ACC112 (cell line): ENCODE data around the gene LIMS2.

Experiments used
- H2AFZ ChIP-seq: fragments of 200-600 bp; sonication (generic); one replicate; pipeline ENCODE4 v1.6.0; 2017; ENCODE audit warnings: antibody characterized with exemption, low read length; ENCODE audit not compliant: unreplicated experiment
- H3K27ac ChIP-seq: fragments of 200-600 bp; sonication (generic); 2 replicates; pipeline ENCODE4 v1.5.1; 2014; ENCODE audit warnings: low read depth, mild to moderate bottlenecking, antibody characterized with exemption, low read length, moderate library complexity
- H3K27me3 ChIP-seq: fragments of 200-600 bp; sonication (generic); 2 replicates; pipeline ENCODE4 v1.6.1; 2014; ENCODE audit warnings: mild to moderate bottlenecking, antibody characterized with exemption, low read length, moderate library complexity, mixed read lengths; ENCODE audit not compliant: insufficient read depth
- H3K36me3 ChIP-seq: fragments of 200-600 bp; sonication (generic); 2 replicates; pipeline ENCODE4 v1.6.1; 2016; ENCODE audit warnings: mild to moderate bottlenecking, antibody characterized with exemption, low read length, moderate library complexity, mixed read lengths; ENCODE audit not compliant: insufficient read depth
- H3K4me1 ChIP-seq: fragments of 200-600 bp; sonication (generic); one replicate; pipeline ENCODE4 v1.6.1; 2016; ENCODE audit warnings: low read length, mixed read lengths; ENCODE audit not compliant: insufficient read depth, unreplicated experiment, control insufficient read depth
- H3K4me3 ChIP-seq: fragments of 200-600 bp; sonication (generic); 2 replicates; pipeline ENCODE4 v1.5.1; 2014; ENCODE audit warnings: mild to moderate bottlenecking, low read depth, low read length
- H3K79me2 ChIP-seq: fragments of 200-600 bp; sonication (generic); one replicate; pipeline ENCODE4 v1.6.0; 2016; ENCODE audit warnings: low read length; ENCODE audit not compliant: control insufficient read depth, unreplicated experiment, insufficient read depth

Gene LIMS2

DNA sequence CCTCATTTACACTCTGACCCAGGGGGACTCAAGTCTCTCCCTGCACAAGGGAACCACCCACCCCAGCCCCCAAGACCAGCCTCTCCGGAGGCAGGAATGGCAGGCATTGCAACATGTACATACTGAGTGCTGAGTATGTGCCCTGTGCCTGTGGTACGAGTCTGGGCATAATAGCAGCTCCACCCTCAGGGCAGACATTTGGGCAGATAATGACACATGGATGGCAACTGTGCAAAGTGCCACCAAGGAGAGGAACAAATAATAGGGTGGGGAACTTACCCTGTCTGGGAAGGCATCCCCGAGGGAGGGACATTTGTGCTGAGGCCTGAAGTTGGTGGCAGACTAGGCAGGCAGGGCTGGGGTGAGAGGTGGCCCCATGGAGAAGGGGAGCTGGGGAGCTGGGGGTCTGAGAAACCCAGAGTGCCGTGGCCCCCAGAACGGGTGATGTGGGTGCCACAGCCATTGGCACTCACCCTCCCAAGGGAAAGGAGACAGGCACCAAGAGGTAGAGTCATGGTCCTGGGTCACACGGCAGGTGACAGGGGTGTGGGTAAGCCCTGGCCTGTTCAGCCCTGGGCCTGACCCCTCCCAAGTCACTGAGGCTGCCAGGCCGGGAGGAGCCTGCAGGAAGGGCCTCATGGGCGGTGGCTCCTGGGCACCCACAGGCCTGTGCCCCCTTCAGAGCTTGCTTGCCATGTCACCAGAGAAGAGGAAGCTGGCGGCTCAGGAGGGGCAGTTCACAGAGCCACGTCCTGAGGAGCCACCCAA, 45.0 kb downstream of the LIMS2 start:
- no peak overlapping the region for H2AFZ ChIP-seq

DNA sequence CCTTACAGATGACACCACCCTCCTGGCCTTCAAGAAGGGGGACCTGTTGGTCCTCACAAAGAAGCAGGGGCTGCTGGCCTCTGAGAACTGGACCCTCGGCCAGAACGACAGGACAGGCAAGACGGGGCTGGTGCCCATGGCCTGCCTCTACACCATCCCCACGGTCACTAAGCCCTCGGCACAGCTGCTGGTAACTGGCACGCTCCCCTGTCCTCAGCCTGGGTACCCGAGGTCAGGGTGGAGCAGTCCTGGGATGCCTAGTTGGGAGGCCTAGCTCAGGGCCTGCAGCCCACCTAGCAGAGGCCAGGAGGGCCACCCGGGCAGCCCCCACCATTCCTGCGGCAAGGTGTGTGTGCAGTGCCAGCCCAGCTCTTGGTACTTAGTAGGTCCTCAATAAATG, 45.7 kb downstream of the LIMS2 start:
- Histone ChIP-seq H3K27ac (no peak overlapping the region), H3K79me2 (no peaks in the 10 kb centered on the region), H3K4me1 (no peaks in the 10 kb centered on the region), H3K4me3 (no peak overlapping the region), H2AFZ (no peak overlapping the region), H3K36me3 (no peaks in the 10 kb centered on the region), H3K27me3 (no peaks in the 10 kb centered on the region)

More for the DNA sequence above, 45.0 kb downstream of the LIMS2 start:
- Histone ChIP-seq H3K4me3 (no peak overlapping the region), H3K27ac (no peak overlapping the region), H3K4me1 (no peaks in the 10 kb centered on the region), H3K79me2 (no peaks in the 10 kb centered on the region), H3K36me3 (no peaks in the 10 kb centered on the region), H3K27me3 (no peaks in the 10 kb centered on the region)

GRCh38 chr2:127628767-127629614, 46.3 kb downstream of the LIMS2 start:
- no peak overlapping the region for H3K27ac ChIP-seq
- H3K79me2 ChIP-seq: no peaks in the 10 kb centered on the region
- no peak overlapping the region for H2AFZ ChIP-seq
- no peaks in the 10 kb centered on the region for H3K36me3 ChIP-seq
- no peaks in the 10 kb centered on the region for H3K27me3 ChIP-seq
- H3K4me1 ChIP-seq: no peaks in the 10 kb centered on the region
- no peak overlapping the region for H3K4me3 ChIP-seq

- Histone ChIP-seq H3K4me1 (peaks cover 7% of the 10 kb centered on the region), H3K79me2 (no peaks in the 10 kb centered on the region), H3K36me3 (no peaks in the 10 kb centered on the region), H3K4me3 (no peak overlapping the region), H2AFZ (no peak overlapping the region), H3K27ac (no peak overlapping the region), H3K27me3 (no peaks in the 10 kb centered on the region)
Observed at GRCh38 chr2:127627740-127628571, 47.4 kb downstream of the LIMS2 start.

GRCh38 chr2:127626917-127627739, 48.2 kb downstream of the LIMS2 start:
- H3K79me2 ChIP-seq: no peaks in the 10 kb centered on the region
- no peak overlapping the region for H2AFZ ChIP-seq
- H3K4me3 ChIP-seq: no peak overlapping the region
- H3K4me1 ChIP-seq: peaks cover 7% of the 10 kb centered on the region
- no peaks in the 10 kb centered on the region for H3K27me3 ChIP-seq
- no peak overlapping the region for H3K27ac ChIP-seq
- H3K36me3 ChIP-seq: no peaks in the 10 kb centered on the region

DNA sequence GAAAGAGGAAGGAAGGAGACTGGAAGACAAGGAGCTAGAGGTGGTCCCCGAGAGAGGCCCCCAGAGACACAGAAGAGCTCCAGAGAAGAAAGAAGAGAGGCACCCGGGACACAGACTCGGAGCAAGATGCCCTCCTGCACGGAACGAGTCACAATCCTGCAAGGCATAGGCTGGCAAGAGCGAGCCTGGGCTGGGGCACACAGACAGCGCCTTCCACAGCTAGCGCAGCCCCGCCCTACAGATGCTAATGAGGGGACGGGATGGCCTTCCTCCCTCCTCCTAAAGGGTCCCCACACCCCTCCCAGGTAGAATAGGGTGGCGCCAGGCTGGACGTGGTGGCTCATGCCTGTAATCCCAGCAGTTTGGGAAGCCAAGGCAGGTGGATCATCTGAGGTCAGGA, 49.2 kb downstream of the LIMS2 start:
- Histone ChIP-seq H3K36me3 (no peaks in the 10 kb centered on the region), H3K4me1 (peaks cover 7% of the 10 kb centered on the region), H3K27ac (no peak overlapping the region), H3K27me3 (no peaks in the 10 kb centered on the region), H2AFZ (no peak overlapping the region), H3K4me3 (no peak overlapping the region), H3K79me2 (no peaks in the 10 kb centered on the region)

DNA sequence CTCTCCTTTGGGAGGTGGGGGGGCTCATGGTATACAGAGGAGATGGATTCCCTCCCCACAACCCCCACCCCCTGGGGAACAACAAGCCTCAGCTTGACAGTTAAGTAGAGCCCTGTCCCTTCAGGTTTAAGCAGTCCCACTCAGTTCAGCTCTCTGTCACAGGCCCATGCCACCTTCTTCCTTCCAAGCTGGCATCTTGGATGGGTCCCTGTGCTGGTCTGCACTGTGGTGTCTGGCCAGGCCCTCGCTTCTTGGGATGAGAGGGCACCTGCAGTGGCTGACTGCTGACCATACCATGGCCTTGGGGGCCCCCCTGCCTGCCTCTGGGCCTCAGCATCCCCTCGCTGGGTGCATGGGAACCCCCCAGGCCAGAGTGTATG, 49.8 kb downstream of the LIMS2 start:
- no peaks in the 10 kb centered on the region for H3K27me3 ChIP-seq
- no peak overlapping the region for H3K4me3 ChIP-seq
- no peak overlapping the region for H3K27ac ChIP-seq
- no peak overlapping the region for H2AFZ ChIP-seq
- peaks cover 7% of the 10 kb centered on the region for H3K4me1 ChIP-seq
- no peaks in the 10 kb centered on the region for H3K36me3 ChIP-seq
- no peaks in the 10 kb centered on the region for H3K79me2 ChIP-seq

DNA sequence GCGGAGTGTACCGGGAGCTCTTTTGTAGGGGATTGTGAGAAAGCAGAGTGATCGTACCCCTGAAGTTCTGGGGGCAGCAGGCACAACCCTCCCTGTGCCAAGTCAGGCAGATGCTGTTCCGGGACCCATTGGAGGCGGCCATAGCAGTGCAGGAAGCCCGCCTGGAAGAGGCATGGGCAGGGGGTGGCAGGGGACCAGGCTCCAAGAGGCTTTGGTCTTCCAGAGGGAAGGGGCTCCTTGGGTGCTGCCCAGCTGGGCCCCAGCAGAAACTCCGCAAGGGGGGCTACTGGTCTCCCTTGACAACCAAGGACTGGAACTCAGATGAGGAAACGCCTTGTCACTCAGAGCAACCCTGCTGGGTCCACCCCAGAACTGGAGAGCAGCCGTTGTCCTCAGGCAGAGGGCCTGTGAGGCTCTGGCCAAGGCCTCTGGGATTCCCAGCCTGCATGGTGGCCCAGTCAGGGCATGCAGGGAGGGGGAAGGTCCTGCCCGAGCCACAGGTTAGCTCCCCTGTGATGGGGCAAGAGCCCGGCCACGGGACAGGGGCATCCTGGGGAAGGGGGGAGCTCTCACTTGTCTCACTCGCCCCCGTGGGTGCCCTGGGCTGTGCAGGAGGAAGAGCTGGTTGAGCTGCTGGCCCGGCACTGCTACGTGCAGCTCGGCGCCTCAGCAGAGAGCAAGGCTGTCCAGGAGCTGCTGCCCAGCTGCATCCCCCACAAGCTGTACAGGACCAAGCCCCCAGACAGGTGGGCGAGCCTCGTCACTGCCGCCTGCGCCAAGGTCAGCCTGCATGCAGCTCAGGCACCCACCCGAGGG, 50.4 kb downstream of the LIMS2 start:
- Histone ChIP-seq H3K79me2 (no peaks in the 10 kb centered on the region), H3K4me1 (peaks cover 7% of the 10 kb centered on the region), H2AFZ (no peak overlapping the region), H3K4me3 (no peak overlapping the region), H3K36me3 (no peaks in the 10 kb centered on the region), H3K27me3 (no peaks in the 10 kb centered on the region), H3K27ac (no peak overlapping the region)

GRCh38 chr2:127624320-127624755, 51.0 kb downstream of the LIMS2 start:
- Histone ChIP-seq H3K27me3 (no peaks in the 10 kb centered on the region), H3K27ac (no peak overlapping the region), H3K79me2 (no peaks in the 10 kb centered on the region), H2AFZ (no peak overlapping the region), H3K4me1 (peaks cover 7% of the 10 kb centered on the region), H3K36me3 (no peaks in the 10 kb centered on the region), H3K4me3 (no peak overlapping the region)
